Muscle layer of colon (tissue), 2 donors: ENCODE measurements around the gene FBH1.

Experiments used
- H3K27ac ChIP-seq: one replicate; pipeline ENCODE4 v1.7.0; 2013; ENCODE audit warnings: low read depth, mild to moderate bottlenecking, low read length, moderate library complexity
- H3K27me3 ChIP-seq, 2 donors: one replicate each; pipeline ENCODE4 v1.7.0; 2013; ENCODE audit warnings: low read length in 2 of 2, mild to moderate bottlenecking in 2 of 2; ENCODE audit not compliant: insufficient read depth in 2 of 2, control insufficient read depth in 1 of 2
- H3K36me3 ChIP-seq: one replicate; pipeline ENCODE4 v1.7.0; 2013; ENCODE audit warnings: mild to moderate bottlenecking, low read length; ENCODE audit not compliant: insufficient read depth
- H3K4me1 ChIP-seq: one replicate; pipeline ENCODE4 v1.7.0; 2013; ENCODE audit warnings: mild to moderate bottlenecking, low read length; ENCODE audit not compliant: insufficient read depth
- H3K4me3 ChIP-seq, 2 donors: one replicate each; pipeline ENCODE4 v1.7.0; 2013; ENCODE audit warnings: low read length in 2 of 2, low read depth in 1 of 2, mild to moderate bottlenecking in 1 of 2, moderate library complexity in 1 of 2
- H3K9ac ChIP-seq: one replicate; pipeline ENCODE4 v1.7.0; 2013; ENCODE audit warnings: low read length
- H3K9me3 ChIP-seq: one replicate; pipeline ENCODE4 v1.7.0; 2013; ENCODE audit warnings: mild to moderate bottlenecking, low read length
- donor health status: abdominal sarcoma.
- donor health status: Adenocarcinoma of cecum.

Gene FBH1

GRCh38 chr10:5895365-5895764, 5.3 kb downstream of the FBH1 start:
- no peaks in the 10 kb centered on the region for H3K27me3 ChIP-seq
- no peak overlapping the region for H3K9ac ChIP-seq
- peaks cover 19% of the 10 kb centered on the region for H3K4me1 ChIP-seq
- H3K9me3 ChIP-seq: no peaks in the 10 kb centered on the region
- peaks cover 17% of the 10 kb centered on the region for H3K36me3 ChIP-seq
- no peak overlapping the region for H3K27ac ChIP-seq
- H3K4me3 ChIP-seq: no peak overlapping the region

DNA sequence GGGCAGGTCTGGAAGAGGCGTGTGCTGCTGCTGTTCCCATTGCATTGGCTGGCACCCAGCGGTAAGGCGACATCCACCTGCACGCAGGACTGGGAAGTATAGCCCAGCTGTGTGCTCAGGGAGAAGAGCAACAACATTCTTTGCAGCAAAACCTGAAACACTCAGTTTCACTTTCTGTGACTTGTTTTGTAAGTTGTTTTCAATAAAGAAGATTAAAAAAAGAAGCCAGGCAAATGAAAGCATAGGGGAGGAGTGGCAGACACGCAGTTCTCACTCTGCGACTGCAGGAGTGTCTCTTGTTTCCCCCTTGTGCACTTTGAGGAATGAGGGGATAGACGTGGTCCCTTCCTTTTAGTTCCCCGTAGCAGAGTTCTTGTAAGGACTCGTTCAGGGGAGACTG, 5.8 kb downstream of the FBH1 start:
- no peaks in the 10 kb centered on the region for H3K27me3 ChIP-seq

DNA sequence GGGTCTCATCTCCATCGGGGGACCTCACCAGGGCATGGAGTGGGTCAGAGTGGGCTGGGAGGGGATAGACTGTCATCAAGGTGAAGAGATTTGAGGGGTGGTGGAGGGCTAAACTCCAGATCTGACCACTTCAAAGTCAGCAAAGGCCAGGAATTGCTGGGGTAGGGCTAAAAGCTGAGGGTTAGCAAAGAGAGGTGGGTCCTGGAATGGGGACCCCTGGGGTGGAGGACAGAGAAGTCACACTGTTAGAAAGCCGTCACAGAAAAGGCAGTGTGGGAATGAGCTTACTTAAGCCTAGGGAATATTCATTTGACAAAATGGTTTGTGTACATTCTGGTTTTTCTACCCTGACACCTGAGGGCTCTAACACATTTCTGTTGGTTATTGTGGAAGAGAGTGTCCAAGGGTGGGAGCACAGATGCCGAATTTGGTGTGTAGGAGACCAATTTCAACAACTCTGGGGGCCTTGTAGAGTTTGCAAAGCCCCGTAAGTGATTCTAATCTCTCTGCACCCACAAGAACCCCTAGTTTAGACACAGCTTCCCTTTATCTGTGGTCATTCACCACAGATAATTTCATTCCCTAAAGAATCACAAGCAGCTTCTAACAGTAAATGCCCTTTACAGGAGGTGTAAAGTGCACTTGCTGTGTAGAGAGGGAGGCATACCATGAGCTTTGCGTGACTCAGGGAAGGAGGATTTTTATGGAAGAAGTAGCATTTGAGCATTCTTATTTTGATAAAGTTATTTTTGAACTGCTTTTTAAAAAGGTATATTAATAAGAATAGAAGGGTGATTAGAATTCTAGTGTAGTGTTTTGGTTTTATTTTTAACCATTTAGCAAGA, 6.4 kb downstream of the FBH1 start:
- H3K36me3 ChIP-seq: peaks cover 17% of the 10 kb centered on the region

More for the DNA sequence above, 5.8 kb downstream of the FBH1 start:
- no peak overlapping the region for H3K9ac ChIP-seq
- H3K27ac ChIP-seq: no peak overlapping the region
- peaks cover 17% of the 10 kb centered on the region for H3K36me3 ChIP-seq
- no peak overlapping the region for H3K4me3 ChIP-seq
- peaks cover 17% of the 10 kb centered on the region for H3K4me1 ChIP-seq
- no peaks in the 10 kb centered on the region for H3K9me3 ChIP-seq

GRCh38 chr10:5897053-5897340, 7.0 kb downstream of the FBH1 start:
- H3K27ac ChIP-seq: no peak overlapping the region
- H3K27me3 ChIP-seq: no peaks in the 10 kb centered on the region
- H3K4me1 ChIP-seq: peaks cover 6% of the 10 kb centered on the region
- H3K36me3 ChIP-seq: peaks cover 17% of the 10 kb centered on the region
- no peak overlapping the region for H3K4me3 ChIP-seq
- H3K9ac ChIP-seq: no peak overlapping the region
- no peaks in the 10 kb centered on the region for H3K9me3 ChIP-seq

More for the DNA sequence above, 6.4 kb downstream of the FBH1 start:
- no peaks in the 10 kb centered on the region for H3K27me3 ChIP-seq
- no peak overlapping the region for H3K27ac ChIP-seq
- H3K9me3 ChIP-seq: no peaks in the 10 kb centered on the region
- H3K4me3 ChIP-seq: no peak overlapping the region
- H3K4me1 ChIP-seq: peaks cover 11% of the 10 kb centered on the region
- H3K9ac ChIP-seq: no peak overlapping the region

DNA sequence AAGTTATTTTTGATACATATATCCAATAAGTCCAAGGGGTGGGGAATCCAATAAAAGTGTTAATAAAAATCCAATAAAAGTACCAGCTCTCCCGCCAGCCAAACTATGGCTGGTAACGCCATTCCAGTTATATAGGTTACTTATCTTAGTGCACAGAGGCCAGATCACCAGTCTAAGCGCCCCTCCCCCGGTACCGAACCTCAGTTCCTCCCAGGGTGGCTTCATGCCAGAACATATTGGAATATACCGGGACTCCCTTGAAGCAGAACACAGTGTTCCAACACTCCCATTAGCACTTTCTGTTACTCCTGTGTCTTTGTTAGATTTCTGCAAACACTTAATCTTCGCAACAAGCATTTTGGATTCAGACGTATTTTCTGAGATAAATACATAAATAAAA, 7.5 kb downstream of the FBH1 start:
- Histone ChIP-seq H3K9ac (no peak overlapping the region), H3K27me3 (no peaks in the 10 kb centered on the region), H3K4me1 (peaks cover 1% of the 10 kb centered on the region), H3K27ac (no peak overlapping the region), H3K36me3 (peaks cover 17% of the 10 kb centered on the region), H3K9me3 (no peaks in the 10 kb centered on the region), H3K4me3 (no peak overlapping the region)

- Histone ChIP-seq H3K9me3 (no peaks in the 10 kb centered on the region), H3K27me3 (no peaks in the 10 kb centered on the region), H3K4me3 (no peak overlapping the region), H3K4me1 (no peaks in the 10 kb centered on the region), H3K9ac (no peak overlapping the region), H3K36me3 (peaks cover 17% of the 10 kb centered on the region), H3K27ac (no peak overlapping the region)
Observed at GRCh38 chr10:5898163-5898562, 8.1 kb downstream of the FBH1 start.

DNA sequence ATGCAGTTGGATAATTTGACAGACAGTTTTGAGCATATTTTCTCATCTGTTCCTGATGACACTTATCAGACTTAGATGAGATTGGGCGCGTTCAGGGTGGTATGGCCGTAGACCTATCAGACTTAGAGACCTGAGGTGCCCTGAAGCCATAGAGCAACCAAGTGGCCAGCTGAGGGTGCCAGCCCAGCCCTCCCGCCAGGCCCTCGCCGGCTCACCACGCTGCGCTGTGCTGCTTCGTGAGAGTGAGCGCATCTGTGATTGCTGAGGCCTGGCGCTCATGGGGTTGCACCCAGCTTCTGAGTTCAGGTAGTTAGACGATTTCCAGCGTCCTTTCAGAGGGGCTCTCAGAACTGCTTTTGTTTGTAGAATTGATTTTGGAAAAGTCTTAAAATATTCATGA, 10.2 kb downstream of the FBH1 start:
- Histone ChIP-seq H3K9ac (no peak overlapping the region), H3K27ac (no peak overlapping the region), H3K9me3 (no peaks in the 10 kb centered on the region), H3K4me1 (no peaks in the 10 kb centered on the region), H3K36me3 (peaks cover 23% of the 10 kb centered on the region), H3K27me3 (no peaks in the 10 kb centered on the region), H3K4me3 (no peak overlapping the region)

- peaks cover 17% of the 10 kb centered on the region for H3K36me3 ChIP-seq
- H3K9me3 ChIP-seq: no peaks in the 10 kb centered on the region
- H3K4me1 ChIP-seq: no peaks in the 10 kb centered on the region
- H3K9ac ChIP-seq: no peak overlapping the region
- H3K4me3 ChIP-seq: no peak overlapping the region
- no peak overlapping the region for H3K27ac ChIP-seq
- H3K27me3 ChIP-seq: no peaks in the 10 kb centered on the region
Observed at GRCh38 chr10:5902511-5903274, 12.7 kb downstream of the FBH1 start.

- Histone ChIP-seq H3K9ac (no peak overlapping the region), H3K4me3 (no peak overlapping the region), H3K4me1 (no peaks in the 10 kb centered on the region), H3K36me3 (peaks cover 13% of the 10 kb centered on the region), H3K9me3 (no peaks in the 10 kb centered on the region), H3K27ac (no peak overlapping the region), H3K27me3 (no peaks in the 10 kb centered on the region)
Observed at GRCh38 chr10:5903563-5903962, 13.5 kb downstream of the FBH1 start.

DNA sequence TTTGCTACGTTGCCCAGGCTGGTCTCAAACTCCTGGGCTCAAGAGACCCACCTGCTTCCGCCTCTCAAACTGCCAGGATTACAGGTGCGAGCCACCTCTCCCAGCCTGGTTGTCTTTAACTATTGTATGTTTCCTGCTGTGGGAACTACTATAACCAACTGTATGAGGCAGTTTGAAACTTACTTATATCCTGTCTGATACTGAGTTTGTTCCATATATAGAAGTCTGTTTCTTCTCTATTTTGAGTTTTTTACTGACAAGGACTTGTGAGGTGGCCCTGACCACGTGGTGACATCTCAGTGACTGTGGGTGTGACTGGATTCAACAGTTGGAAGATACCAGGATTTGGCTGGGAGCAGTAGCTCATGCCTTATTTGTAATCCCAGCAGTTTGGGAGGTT, 14.2 kb downstream of the FBH1 start:
- H3K27ac ChIP-seq: no peak overlapping the region
- H3K9me3 ChIP-seq: no peaks in the 10 kb centered on the region
- peaks cover 20% of the 10 kb centered on the region for H3K36me3 ChIP-seq
- no peaks in the 10 kb centered on the region for H3K27me3 ChIP-seq
- H3K4me1 ChIP-seq: no peaks in the 10 kb centered on the region
- no peak overlapping the region for H3K4me3 ChIP-seq
- H3K9ac ChIP-seq: no peak overlapping the region

DNA sequence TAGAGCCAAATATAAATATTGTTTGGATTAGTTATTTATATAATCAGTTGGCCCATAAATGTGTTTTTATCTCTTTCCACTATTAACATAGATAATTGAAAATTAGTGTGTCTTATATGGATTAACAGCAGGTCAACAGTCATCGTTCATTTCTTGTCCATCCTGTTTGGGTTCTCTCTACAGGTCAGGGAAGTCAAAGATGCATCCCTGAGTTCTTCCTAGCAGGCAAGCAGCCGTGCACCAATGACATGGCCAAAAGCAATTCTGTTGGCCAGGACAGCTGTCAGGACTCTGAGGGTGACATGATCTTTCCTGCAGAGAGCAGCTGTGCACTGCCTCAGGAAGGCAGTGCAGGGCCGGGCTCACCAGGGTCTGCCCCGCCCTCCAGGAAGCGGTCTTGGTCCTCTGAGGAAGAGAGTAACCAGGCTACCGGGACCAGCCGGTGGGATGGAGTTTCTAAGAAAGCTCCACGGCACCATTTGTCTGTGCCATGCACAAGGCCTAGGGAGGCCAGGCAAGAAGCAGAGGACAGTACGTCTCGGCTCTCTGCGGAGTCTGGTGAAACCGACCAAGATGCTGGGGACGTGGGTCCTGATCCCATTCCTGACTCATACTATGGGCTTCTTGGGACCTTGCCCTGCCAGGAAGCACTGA, 15.9 kb downstream of the FBH1 start:
- Histone ChIP-seq H3K9me3 (no peaks in the 10 kb centered on the region), H3K4me1 (no peaks in the 10 kb centered on the region), H3K9ac (no peak overlapping the region), H3K27me3 (no peaks in the 10 kb centered on the region), H3K4me3 (no peak overlapping the region), H3K27ac (no peak overlapping the region), H3K36me3 (peaks cover 33% of the 10 kb centered on the region)
